GM21576 (cell line): ENCODE measurements around the gene SMIM29.

ENCODE experiments used
- ATAC-seq: cut with Tn5 transposase; IDR thresholded peaks from one replicate; pipeline ENCODE4 v1.9.1; 2021; ENCODE audit warnings: mild to moderate bottlenecking, moderate library complexity; ENCODE audit not compliant: unreplicated experiment

SMIM29 gene

GRCh38 chr6:34248727-34249468 lies at the start of gene SMIM29:
Gene SMIM29 (minus strand): TSS chr6:34249006. CDS start chr6:34247791, 1,215 bp downstream.
- ATAC-seq: peak; percentile 65

- ATAC-seq: peak; percentile 80
Observed at GRCh38 chr6:34295721-34296120, 46.9 kb upstream of the SMIM29 start.

GRCh38 chr6:34292954-34293353 lies 44.1 kb upstream of the SMIM29 start:
- ATAC-seq: no peak

- no peak for ATAC-seq
Observed at GRCh38 chr6:34289137-34289536, 40.3 kb upstream of the SMIM29 start.

GRCh38 chr6:34288581-34288980 lies 39.8 kb upstream of the SMIM29 start:
- no peak for ATAC-seq

- no peak for ATAC-seq
Observed at GRCh38 chr6:34285448-34286164, 36.8 kb upstream of the SMIM29 start.

- ATAC-seq: no peak
Observed at GRCh38 chr6:34284563-34285447, 36.0 kb upstream of the SMIM29 start.

GRCh38 chr6:34281702-34282334 lies 33.0 kb upstream of the SMIM29 start:
- no peak for ATAC-seq

- ATAC-seq: no peak
Observed at GRCh38 chr6:34280216-34280615, 31.4 kb upstream of the SMIM29 start.

- ATAC-seq: no peak
Observed at GRCh38 chr6:34278833-34279232, 30.0 kb upstream of the SMIM29 start.

GRCh38 chr6:34277763-34278112 lies 28.9 kb upstream of the SMIM29 start:
- no peak for ATAC-seq

- ATAC-seq: no peak
Observed at GRCh38 chr6:34276881-34277762, 28.3 kb upstream of the SMIM29 start.

- ATAC-seq: no peak
Observed at GRCh38 chr6:34276191-34276590, 27.4 kb upstream of the SMIM29 start.

- ATAC-seq: no peak
Observed at GRCh38 chr6:34275128-34275804, 26.5 kb upstream of the SMIM29 start.

GRCh38 chr6:34274129-34274528 lies 25.3 kb upstream of the SMIM29 start:
- ATAC-seq: no peak

GRCh38 chr6:34273242-34273805 lies 24.5 kb upstream of the SMIM29 start:
- no peak for ATAC-seq

GRCh38 chr6:34272013-34272926 lies 23.5 kb upstream of the SMIM29 start:
- ATAC-seq: no peak
